Mesendoderm (in vitro differentiated cells): ENCODE results near the gene THSD7B.
A peak's percentile ranks its signal among the peaks of the same experiment; 100 is the strongest.

Experiments used
- DNase-seq: peaks from one replicate; pipeline ENCODE4 v3.0.0; 2013
- H2AK5ac ChIP-seq: 2 replicates; pipeline ENCODE4 v1.6.1; 2013; ENCODE audit warnings: low read length, inconsistent platforms
- H2BK120ac ChIP-seq: 2 replicates; pipeline ENCODE4 v1.6.1; 2013; ENCODE audit warnings: low read depth, mild to moderate bottlenecking, low read length, moderate library complexity, mixed read lengths
- H2BK15ac ChIP-seq: replicated peaks from 2 replicates; pipeline ENCODE4 v1.6.1; 2013; ENCODE audit warnings: low read depth, mild to moderate bottlenecking, moderate library complexity
- H2BK5ac ChIP-seq: 2 replicates; pipeline ENCODE4 v1.6.1; 2013; ENCODE audit warnings: low read length, inconsistent platforms
- H3K18ac ChIP-seq: 2 replicates; pipeline ENCODE4 v1.6.1; 2013; ENCODE audit warnings: mild to moderate bottlenecking, low read length, mixed read lengths
- H3K23ac ChIP-seq: one replicate; pipeline ENCODE4 v1.6.1; 2013; ENCODE audit warnings: low read length
- H3K27ac ChIP-seq: 2 replicates; pipeline ENCODE4 v1.5.1; 2013; ENCODE audit warnings: low read depth, mild to moderate bottlenecking, inconsistent platforms, low read length, moderate library complexity
- H3K27me3 ChIP-seq: 2 replicates; pipeline ENCODE4 v1.6.1; 2013; ENCODE audit warnings: low read length, control low read depth, mild to moderate bottlenecking, inconsistent platforms; ENCODE audit not compliant: insufficient read depth, poor library complexity
- H3K36me3 ChIP-seq: 2 replicates; pipeline ENCODE4 v1.6.1; 2013; ENCODE audit warnings: low read length, inconsistent platforms; ENCODE audit not compliant: control insufficient read depth, insufficient read depth
- H3K4ac ChIP-seq: one replicate; pipeline ENCODE4 v1.6.1; 2013; ENCODE audit warnings: low read depth, mild to moderate bottlenecking, low read length, moderate library complexity
- H3K4me1 ChIP-seq: 2 replicates; pipeline ENCODE4 v1.6.1; 2013; ENCODE audit warnings: low read depth, low read length, inconsistent platforms; ENCODE audit not compliant: control insufficient read depth
- H3K4me2 ChIP-seq: 2 replicates; pipeline ENCODE4 v1.6.1; 2013; ENCODE audit warnings: low read length
- H3K4me3 ChIP-seq: 2 replicates; pipeline ENCODE4 v1.5.1; 2013; ENCODE audit warnings: mild to moderate bottlenecking, low read length
- H3K56ac ChIP-seq: one replicate; pipeline ENCODE4 v1.6.1; 2013; ENCODE audit warnings: low read length
- H3K79me1 ChIP-seq: 2 replicates; pipeline ENCODE4 v1.6.1; 2013; ENCODE audit warnings: low read length, inconsistent platforms
- H3K79me2 ChIP-seq: 2 replicates; pipeline ENCODE4 v1.6.1; 2013; ENCODE audit warnings: mild to moderate bottlenecking, low read length; ENCODE audit not compliant: control insufficient read depth, insufficient read depth
- H3K9ac ChIP-seq: 2 replicates; pipeline ENCODE4 v1.6.1; 2013; ENCODE audit warnings: low read length, inconsistent platforms
- H4K5ac ChIP-seq: one replicate; pipeline ENCODE4 v1.6.1; 2013; ENCODE audit warnings: low read length
- H4K8ac ChIP-seq: one replicate; pipeline ENCODE4 v1.6.1; 2013; ENCODE audit warnings: low read depth, mild to moderate bottlenecking, control low read depth, low read length, moderate library complexity
- WGBS: extraction: QIAGEN DNeasy Blood & Tissue Kit; methylation state at CpG from one replicate; pipeline ENCODE4 v1.1.7; 2013; ENCODE audit warnings: low lambda C conversion rate, missing lambda C conversion rate; ENCODE audit not compliant: insufficient coverage; ENCODE audit errors: extremely low coverage; 5-methylcytosine and 5-hydroxymethylcytosine counted together

THSD7B gene

GRCh38 chr2:136901732-136902131 is 136.4 kb downstream of the THSD7B start:
- Histone ChIP-seq H3K4ac (no peak overlapping the region), H3K23ac (no peak overlapping the region), H3K36me3 (no peaks in the 10 kb centered on the region), H3K9ac (no peak overlapping the region), H3K4me1 (no peaks in the 10 kb centered on the region), H3K56ac (no peak overlapping the region), H3K27ac (no peak overlapping the region), H4K5ac (no peak overlapping the region), H4K8ac (no peak overlapping the region), H3K27me3 (no peaks in the 10 kb centered on the region), H3K79me2 (no peaks in the 10 kb centered on the region), H2BK15ac (no peak overlapping the region), H3K4me2 (no peak overlapping the region), H3K79me1 (no peaks in the 10 kb centered on the region), H3K4me3 (no peak overlapping the region), H3K18ac (no peak overlapping the region), H2AK5ac (no peak overlapping the region), H2BK120ac (no peak overlapping the region), H2BK5ac (no peak overlapping the region)
- no peak for DNase-seq
- WGBS: no CpG with 5 or more reads among the region's 4 CpGs

- no peak overlapping the region for H2BK5ac ChIP-seq
- H2BK15ac ChIP-seq: no peak overlapping the region
- no CpG with 5 or more reads among the region's 2 CpGs for WGBS
- H3K18ac ChIP-seq: no peak overlapping the region
- H3K36me3 ChIP-seq: no peaks in the 10 kb centered on the region
- no peak overlapping the region for H3K23ac ChIP-seq
- H3K4me1 ChIP-seq: no peaks in the 10 kb centered on the region
- no peaks in the 10 kb centered on the region for H3K27me3 ChIP-seq
- no peak overlapping the region for H4K5ac ChIP-seq
- H3K56ac ChIP-seq: no peak overlapping the region
- DNase-seq: peak; percentile 55
- H3K79me2 ChIP-seq: no peaks in the 10 kb centered on the region
- H3K79me1 ChIP-seq: no peaks in the 10 kb centered on the region
- H2AK5ac ChIP-seq: no peak overlapping the region
- no peak overlapping the region for H3K9ac ChIP-seq
- no peak overlapping the region for H3K4me3 ChIP-seq
- H3K4ac ChIP-seq: no peak overlapping the region
- H3K4me2 ChIP-seq: no peak overlapping the region
- no peak overlapping the region for H3K27ac ChIP-seq
- no peak overlapping the region for H2BK120ac ChIP-seq
- no peak overlapping the region for H4K8ac ChIP-seq
These were observed 140.4 kb downstream of the THSD7B start for GRCh38 chr2:136905779-136906178.

- H3K4ac ChIP-seq: no peak overlapping the region
- no peaks in the 10 kb centered on the region for H3K79me2 ChIP-seq
- H2AK5ac ChIP-seq: no peak overlapping the region
- no peaks in the 10 kb centered on the region for H3K4me1 ChIP-seq
- H2BK15ac ChIP-seq: no peak overlapping the region
- H3K18ac ChIP-seq: peak overlapping the region; percentile 68
- DNase-seq: peak; percentile 53
- H3K23ac ChIP-seq: no peak overlapping the region
- no peaks in the 10 kb centered on the region for H3K36me3 ChIP-seq
- H4K5ac ChIP-seq: peak overlapping the region; percentile 23
- no peak overlapping the region for H4K8ac ChIP-seq
- H2BK120ac ChIP-seq: no peak overlapping the region
- H3K9ac ChIP-seq: no peak overlapping the region
- no CpG with 5 or more reads among the region's 1 CpG for WGBS
- no peak overlapping the region for H2BK5ac ChIP-seq
- no peak overlapping the region for H3K4me3 ChIP-seq
- H3K27ac ChIP-seq: peak overlapping the region; percentile 60
- H3K4me2 ChIP-seq: no peak overlapping the region
- no peaks in the 10 kb centered on the region for H3K79me1 ChIP-seq
- no peak overlapping the region for H3K56ac ChIP-seq
- H3K27me3 ChIP-seq: no peaks in the 10 kb centered on the region
These were observed 144.4 kb downstream of the THSD7B start for GRCh38 chr2:136909777-136910176.

- no peak overlapping the region for H3K9ac ChIP-seq
- H3K18ac ChIP-seq: no peak overlapping the region
- H3K23ac ChIP-seq: no peak overlapping the region
- H2BK15ac ChIP-seq: no peak overlapping the region
- H3K4me2 ChIP-seq: no peak overlapping the region
- H3K36me3 ChIP-seq: no peaks in the 10 kb centered on the region
- H4K8ac ChIP-seq: no peak overlapping the region
- no peaks in the 10 kb centered on the region for H3K27me3 ChIP-seq
- H3K79me1 ChIP-seq: no peaks in the 10 kb centered on the region
- no peak overlapping the region for H2AK5ac ChIP-seq
- H2BK5ac ChIP-seq: no peak overlapping the region
- no peak overlapping the region for H2BK120ac ChIP-seq
- H3K27ac ChIP-seq: no peak overlapping the region
- no peak for DNase-seq
- no peaks in the 10 kb centered on the region for H3K4me1 ChIP-seq
- H4K5ac ChIP-seq: no peak overlapping the region
- no peak overlapping the region for H3K56ac ChIP-seq
- no peak overlapping the region for H3K4me3 ChIP-seq
- H3K4ac ChIP-seq: no peak overlapping the region
- no CpG with 5 or more reads among the region's 2 CpGs for WGBS
- H3K79me2 ChIP-seq: no peaks in the 10 kb centered on the region
These were observed 150.8 kb downstream of the THSD7B start for GRCh38 chr2:136916131-136916530.

- Histone ChIP-seq H3K4ac (no peak overlapping the region), H3K4me1 (no peaks in the 10 kb centered on the region), H2BK120ac (no peak overlapping the region), H3K23ac (no peak overlapping the region), H3K18ac (no peak overlapping the region), H2BK5ac (no peak overlapping the region), H3K79me2 (no peaks in the 10 kb centered on the region), H3K56ac (no peak overlapping the region), H3K27me3 (no peaks in the 10 kb centered on the region), H3K27ac (no peak overlapping the region), H3K4me2 (no peak overlapping the region), H2AK5ac (no peak overlapping the region), H3K9ac (no peak overlapping the region), H4K8ac (no peak overlapping the region), H3K79me1 (no peaks in the 10 kb centered on the region), H3K4me3 (no peak overlapping the region), H3K36me3 (no peaks in the 10 kb centered on the region), H2BK15ac (no peak overlapping the region), H4K5ac (no peak overlapping the region)
- peak; percentile 80 for DNase-seq
- WGBS: no CpG with 5 or more reads among the region's 5 CpGs
These were observed 152.1 kb downstream of the THSD7B start for GRCh38 chr2:136917411-136917881.

GRCh38 chr2:136919682-136920081 is 154.3 kb downstream of the THSD7B start:
- H3K23ac ChIP-seq: no peak overlapping the region
- no peak overlapping the region for H3K4me3 ChIP-seq
- H4K5ac ChIP-seq: no peak overlapping the region
- H3K56ac ChIP-seq: no peak overlapping the region
- no peak overlapping the region for H2BK15ac ChIP-seq
- no CpG with 5 or more reads among the region's 4 CpGs for WGBS
- no peaks in the 10 kb centered on the region for H3K79me1 ChIP-seq
- no peaks in the 10 kb centered on the region for H3K79me2 ChIP-seq
- H3K4me1 ChIP-seq: no peaks in the 10 kb centered on the region
- no peak overlapping the region for H3K18ac ChIP-seq
- H3K27me3 ChIP-seq: no peaks in the 10 kb centered on the region
- H3K4ac ChIP-seq: no peak overlapping the region
- H2BK120ac ChIP-seq: no peak overlapping the region
- no peak for DNase-seq
- no peak overlapping the region for H3K9ac ChIP-seq
- H3K27ac ChIP-seq: no peak overlapping the region
- H4K8ac ChIP-seq: no peak overlapping the region
- no peak overlapping the region for H2AK5ac ChIP-seq
- no peak overlapping the region for H2BK5ac ChIP-seq
- H3K4me2 ChIP-seq: no peak overlapping the region
- H3K36me3 ChIP-seq: no peaks in the 10 kb centered on the region
